Astrocyte of the hippocampus (primary cell): Measurements from ENCODE around the gene ATXN1.
"Not testable (repeated sequence)": the region's sequence is repeated elsewhere in the genome, so short reads cannot be mapped to it uniquely, and the experiment has no call there.

Experiments
- DNase-seq: peaks from one replicate; pipeline ENCODE4 v3.0.0; 2011; ENCODE audit warnings: low read depth, low spot score

Gene ATXN1

GRCh38 chr6:16390909-16391450 is 370.3 kb downstream of the ATXN1 start:
- DNase-seq: not testable (repeated sequence)

GRCh38 chr6:16389642-16390041 is 371.6 kb downstream of the ATXN1 start:
- DNase-seq: no peak

- DNase-seq: no peak
Observed at GRCh38 chr6:16388488-16388887, 372.8 kb downstream of the ATXN1 start.

- no peak for DNase-seq
Observed at GRCh38 chr6:16386057-16386456, 375.2 kb downstream of the ATXN1 start.

- no peak for DNase-seq
Observed at GRCh38 chr6:16383607-16384206, 377.6 kb downstream of the ATXN1 start.

GRCh38 chr6:16381968-16382367 is 379.3 kb downstream of the ATXN1 start:
- not testable (repeated sequence) for DNase-seq

GRCh38 chr6:16380220-16380809 is 380.9 kb downstream of the ATXN1 start:
- no peak for DNase-seq

- DNase-seq: not testable (repeated sequence)
Observed at GRCh38 chr6:16378360-16378759, 382.9 kb downstream of the ATXN1 start.

GRCh38 chr6:16377470-16377869 is 383.8 kb downstream of the ATXN1 start:
- no peak for DNase-seq

GRCh38 chr6:16375843-16376242 is 385.4 kb downstream of the ATXN1 start:
- no peak for DNase-seq

GRCh38 chr6:16375206-16375605 is 386.1 kb downstream of the ATXN1 start:
- DNase-seq: no peak

GRCh38 chr6:16374461-16375200 is 386.6 kb downstream of the ATXN1 start:
- DNase-seq: peak; percentile 13

GRCh38 chr6:16374016-16374415 is 387.2 kb downstream of the ATXN1 start:
- DNase-seq: no peak

- DNase-seq: no peak
Observed at GRCh38 chr6:16372029-16372776, 389.1 kb downstream of the ATXN1 start.

- no peak for DNase-seq
Observed at GRCh38 chr6:16371401-16371800, 389.9 kb downstream of the ATXN1 start.

GRCh38 chr6:16370943-16371342 is 390.3 kb downstream of the ATXN1 start:
- DNase-seq: no peak

- no peak for DNase-seq
Observed at GRCh38 chr6:16369989-16370388, 391.3 kb downstream of the ATXN1 start.

- DNase-seq: no peak
Observed at GRCh38 chr6:16369140-16369745, 392.0 kb downstream of the ATXN1 start.

- DNase-seq: no peak
Observed at GRCh38 chr6:16367571-16367970, 393.7 kb downstream of the ATXN1 start.

- DNase-seq: no peak
Observed at GRCh38 chr6:16363749-16364148, 397.5 kb downstream of the ATXN1 start.

- DNase-seq: no peak
Observed at GRCh38 chr6:16362819-16363589, 398.3 kb downstream of the ATXN1 start.
